Breast epithelium (tissue), 3 donors: ENCODE results near the gene INTS1.

ENCODE experiments used
- POLR2A ChIP-seq: fragments of 450-650 bp; IDR thresholded peaks from one replicate; pipeline ENCODE4 v1.6.1; 2016; ENCODE audit warnings: antibody characterized with exemption, mild to moderate bottlenecking, moderate library complexity
- TF ChIP-seq, protein P1 (sequence below), 3 donors: fragments of 450-650 bp; IDR thresholded peaks; one replicate each; pipeline ENCODE4 v1.5.1; 2016 to 2017; ENCODE audit warnings: antibody characterized with exemption in 3 of 3, mild to moderate bottlenecking in 3 of 3, moderate library complexity in 3 of 3

DNA sequence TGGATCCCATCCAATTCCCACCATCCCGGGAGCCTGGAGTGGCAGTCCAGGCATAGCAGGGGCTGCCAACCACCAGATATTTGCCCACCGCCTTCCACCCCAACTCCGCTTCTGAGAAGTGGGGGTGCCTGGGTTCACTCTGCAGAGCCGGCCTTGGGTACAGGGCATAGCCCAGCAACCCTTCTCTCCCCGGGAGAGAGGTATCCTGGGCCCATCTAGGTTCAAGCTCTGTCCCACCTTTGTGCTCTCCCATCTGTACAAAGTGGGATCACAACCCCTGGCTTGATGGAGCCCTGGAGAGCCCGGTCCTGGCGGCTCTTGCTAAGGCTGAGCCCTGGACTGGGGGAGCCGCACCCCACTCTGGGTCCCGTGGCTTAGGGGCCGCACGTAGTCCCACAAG is 57.1 kb downstream of the INTS1 start:
- TF ChIP-seq, protein P1, sequence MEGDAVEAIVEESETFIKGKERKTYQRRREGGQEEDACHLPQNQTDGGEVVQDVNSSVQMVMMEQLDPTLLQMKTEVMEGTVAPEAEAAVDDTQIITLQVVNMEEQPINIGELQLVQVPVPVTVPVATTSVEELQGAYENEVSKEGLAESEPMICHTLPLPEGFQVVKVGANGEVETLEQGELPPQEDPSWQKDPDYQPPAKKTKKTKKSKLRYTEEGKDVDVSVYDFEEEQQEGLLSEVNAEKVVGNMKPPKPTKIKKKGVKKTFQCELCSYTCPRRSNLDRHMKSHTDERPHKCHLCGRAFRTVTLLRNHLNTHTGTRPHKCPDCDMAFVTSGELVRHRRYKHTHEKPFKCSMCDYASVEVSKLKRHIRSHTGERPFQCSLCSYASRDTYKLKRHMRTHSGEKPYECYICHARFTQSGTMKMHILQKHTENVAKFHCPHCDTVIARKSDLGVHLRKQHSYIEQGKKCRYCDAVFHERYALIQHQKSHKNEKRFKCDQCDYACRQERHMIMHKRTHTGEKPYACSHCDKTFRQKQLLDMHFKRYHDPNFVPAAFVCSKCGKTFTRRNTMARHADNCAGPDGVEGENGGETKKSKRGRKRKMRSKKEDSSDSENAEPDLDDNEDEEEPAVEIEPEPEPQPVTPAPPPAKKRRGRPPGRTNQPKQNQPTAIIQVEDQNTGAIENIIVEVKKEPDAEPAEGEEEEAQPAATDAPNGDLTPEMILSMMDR (IDR thresholded peaks at IDR 0.05): no peak
- TF ChIP-seq POLR2A: no peak
